HG03378 (cell line): ENCODE measurements around the gene CYBA.

Experiments used
- ATAC-seq: cut with Tn5 transposase; IDR thresholded peaks from one replicate; pipeline ENCODE4 v1.9.1; 2021; ENCODE audit warnings: mild to moderate bottlenecking, moderate library complexity; ENCODE audit not compliant: unreplicated experiment

The CYBA gene

GRCh38 chr16:88662843-88663606, 12.2 kb upstream of the CYBA start, which contains the start of gene MVD:
MVD (minus strand) TSS chr16:88663091; CDS start chr16:88663080, 11 bp downstream.
- peak; percentile 89 for ATAC-seq

- no peak for ATAC-seq
These were observed 11.5 kb upstream of the CYBA start for GRCh38 chr16:88662222-88662842.

- ATAC-seq, result no peak
These were observed 10.6 kb upstream of the CYBA start for GRCh38 chr16:88661468-88661867.

GRCh38 chr16:88659160-88659559, 8.3 kb upstream of the CYBA start:
- ATAC-seq, result no peak

- ATAC-seq, result no peak
These were observed 7.9 kb upstream of the CYBA start for GRCh38 chr16:88658714-88659113.

- no peak for ATAC-seq
These were observed 6.5 kb upstream of the CYBA start for GRCh38 chr16:88657371-88657770.

- ATAC-seq, result no peak
These were observed 5.6 kb upstream of the CYBA start for GRCh38 chr16:88656291-88656980.

- ATAC-seq, result no peak
These were observed 5.0 kb upstream of the CYBA start for GRCh38 chr16:88655733-88656281.

- no peak for ATAC-seq
These were observed 4.3 kb upstream of the CYBA start for GRCh38 chr16:88655053-88655732.

- ATAC-seq, result no peak
These were observed 3.7 kb upstream of the CYBA start for GRCh38 chr16:88654363-88655052.

GRCh38 chr16:88653596-88654362, 2.9 kb upstream of the CYBA start:
- ATAC-seq, result no peak

GRCh38 chr16:88653101-88653500, 2.2 kb upstream of the CYBA start:
- no peak for ATAC-seq

GRCh38 chr16:88652762-88653063, 1.9 kb upstream of the CYBA start:
- ATAC-seq, result no peak

GRCh38 chr16:88651989-88652761, 1.3 kb upstream of the CYBA start:
- no peak for ATAC-seq

GRCh38 chr16:88651276-88651988, 579 bp upstream of the CYBA start:
- ATAC-seq, result peak; percentile 72

GRCh38 chr16:88649924-88650748, 717 bp downstream of the CYBA start:
- peak; percentile 10 for ATAC-seq

GRCh38 chr16:88649195-88649923, 1.5 kb downstream of the CYBA start:
- ATAC-seq, result no peak
